ENCODE results near the gene CALU.

- TF ChIP-seq POLR2A (IDR thresholded peaks at IDR 0.05; ENCODE audit: low read length) (no peak), GATA1 (IDR thresholded peaks at IDR 0.05; ENCODE audit: low read depth, low read length) (no peak)
These were observed 57.2 kb downstream of the CALU start for GRCh38 chr7:128796327-128796726.

Data from erythroblast (primary cell).